Uterus (tissue), 4 donors: ENCODE measurements around the gene BTN1A1. TPM values are rescaled to one million over a fixed set of nuclear protein-coding genes. Genes with fewer than 3 reads are reported as not detected.

ENCODE experiments used
- DNase-seq, 2 donors: peaks; one replicate each; pipeline ENCODE4 v3.0.0-alpha.2; 2019 to 2020
- H3K27ac ChIP-seq, 2 donors: fragments of 200-600 bp; sonication (generic); 1 replicate in 1 of 2; 2 replicates in 1 of 2; pipeline ENCODE4 v1.5.1; 2016 to 2018
- H3K27me3 ChIP-seq, 2 donors: fragments of 200-600 bp; sonication (generic); one replicate each; pipeline ENCODE4 v1.5.1; 2018 to 2019; ENCODE audit warnings: control low read depth in 1 of 2
- H3K36me3 ChIP-seq, 2 donors: fragments of 200-600 bp; sonication (generic); one replicate each; pipeline ENCODE4 v1.5.1; 2019; ENCODE audit warnings: control low read depth in 1 of 2
- H3K4me1 ChIP-seq, 2 donors: fragments of 200-600 bp; sonication (generic); one replicate each; pipeline ENCODE4 v1.5.1; 2018 to 2019; ENCODE audit warnings: control low read depth in 1 of 2
- H3K4me3 ChIP-seq, 2 donors: fragments of 200-600 bp; sonication (generic); 1 replicate in 1 of 2; 2 replicates in 1 of 2; pipeline ENCODE4 v1.5.1; 2018 to 2019; ENCODE audit warnings: mild to moderate bottlenecking in 1 of 2
- H3K9me3 ChIP-seq, 2 donors: fragments of 200-600 bp; sonication (generic); one replicate each; pipeline ENCODE4 v1.5.1; 2019; ENCODE audit warnings: control low read depth in 1 of 2
- CTCF ChIP-seq, 4 experiments: fragments of 200-600 bp in 2 of 4; fragments of 450-650 bp in 2 of 4; sonication (generic) in 2 of 4; IDR thresholded peaks; one replicate each; pipeline ENCODE4 v1.5.1; 2016 to 2019; ENCODE audit warnings: antibody characterized with exemption in 4 of 4, mild to moderate bottlenecking in 2 of 4, moderate library complexity in 1 of 4
- POLR2A ChIP-seq, 2 donors: fragments of 450-650 bp; IDR thresholded peaks; one replicate each; pipeline ENCODE4 v1.6.1; 2016; ENCODE audit warnings: antibody characterized with exemption in 2 of 2, mild to moderate bottlenecking in 1 of 2, moderate library complexity in 1 of 2
- intact Hi-C: fragments of 100-400 bp; cut with DNase I; formaldehyde crosslinking; loops from one replicate; pipeline ENCODE4 v1.15.1; 2023; ENCODE audit warnings: low total_unique reads
- total RNA-seq, 4 donors: library from RNA; depleted of rRNA in 3 of 4; stranded (reverse); fragments of >200 nt in 3 of 4; gene quantifications; one replicate each; pipeline versions ENCODE4 v1.1.0 to v1.2.4, GENCODE V29; 2014 to 2023
- donor health status: DM: yes; HTN: yes; CAD: no.

BTN1A1 gene
- total RNA-seq, 4 donors from 2014 or later, result 0.07 TPM; not detected in 3

DNA sequence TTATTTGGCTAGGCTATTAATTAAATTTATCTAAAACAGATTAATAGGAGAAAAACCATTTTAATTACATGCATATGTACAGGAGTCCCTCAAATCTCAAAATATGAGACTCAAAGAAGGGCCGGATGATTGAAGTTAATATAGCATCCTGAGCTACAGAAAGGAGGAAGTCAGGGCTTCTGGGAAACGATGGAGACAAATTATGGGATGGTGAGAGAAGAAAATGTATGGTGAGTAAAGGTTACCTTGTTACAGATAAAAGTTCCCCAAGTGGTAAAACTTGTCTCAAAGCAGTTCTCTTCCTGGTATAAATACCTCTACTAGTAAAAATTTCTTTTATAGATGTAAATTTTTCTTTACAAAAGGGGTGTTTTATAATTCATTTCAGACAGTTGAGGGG is 15.9 kb upstream of the BTN1A1 start:
- DNase-seq, result no peak
- no peaks in the 10 kb centered on the region for H3K9me3 ChIP-seq
- H3K27ac ChIP-seq, result no peak overlapping the region
- no peaks in the 10 kb centered on the region for H3K4me1 ChIP-seq
- no peak overlapping the region for H3K4me3 ChIP-seq
- intact Hi-C loops, result no loop called here
- no peaks in the 10 kb centered on the region for H3K27me3 ChIP-seq
- H3K36me3 ChIP-seq, result no peaks in the 10 kb centered on the region
- no peak for TF ChIP-seq CTCF (IDR thresholded peaks at IDR 0.05)
- no peak for TF ChIP-seq POLR2A (IDR thresholded peaks at IDR 0.05)

DNA sequence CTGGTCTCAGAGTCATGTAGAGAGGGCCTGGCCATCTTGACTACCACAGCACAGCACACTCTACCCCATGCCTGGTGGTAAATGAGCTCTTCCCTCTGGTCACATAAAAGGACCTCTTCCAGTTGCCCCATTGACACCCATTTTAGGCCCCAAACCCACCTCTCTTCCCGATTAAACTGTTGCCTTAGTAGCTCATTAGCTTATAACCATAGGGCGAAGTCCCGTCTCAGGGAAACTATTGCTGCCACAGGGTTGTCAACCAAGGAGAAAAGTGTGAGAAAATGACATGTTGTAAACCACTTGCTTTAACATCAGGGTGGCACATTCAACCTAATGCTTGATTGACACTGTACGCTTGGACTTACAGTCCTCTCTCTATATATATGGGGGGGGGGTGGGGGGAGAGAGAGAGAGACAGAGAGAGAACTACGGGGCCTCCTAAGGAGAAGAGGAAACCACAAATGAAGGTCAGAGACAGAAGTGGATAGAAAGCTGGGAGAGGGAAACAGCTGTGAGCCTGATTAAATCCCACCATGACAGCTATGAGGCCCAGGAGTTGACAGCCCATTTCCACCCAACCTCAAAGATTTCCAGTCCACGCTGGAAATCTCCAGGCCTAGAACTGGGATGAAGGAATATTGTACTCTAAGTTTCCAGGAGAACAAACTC is 14.9 kb upstream of the BTN1A1 start:
- intact Hi-C loops, result no loop called here
- H3K4me3 ChIP-seq, result no peak overlapping the region
- TF ChIP-seq POLR2A (IDR thresholded peaks at IDR 0.05) (no peak), CTCF (IDR thresholded peaks at IDR 0.05) (no peak)
- no peak overlapping the region for H3K27ac ChIP-seq
- H3K36me3 ChIP-seq, result no peaks in the 10 kb centered on the region
- H3K9me3 ChIP-seq, result no peaks in the 10 kb centered on the region
- DNase-seq, result no peak
- no peaks in the 10 kb centered on the region for H3K27me3 ChIP-seq
- H3K4me1 ChIP-seq, result no peaks in the 10 kb centered on the region

DNA sequence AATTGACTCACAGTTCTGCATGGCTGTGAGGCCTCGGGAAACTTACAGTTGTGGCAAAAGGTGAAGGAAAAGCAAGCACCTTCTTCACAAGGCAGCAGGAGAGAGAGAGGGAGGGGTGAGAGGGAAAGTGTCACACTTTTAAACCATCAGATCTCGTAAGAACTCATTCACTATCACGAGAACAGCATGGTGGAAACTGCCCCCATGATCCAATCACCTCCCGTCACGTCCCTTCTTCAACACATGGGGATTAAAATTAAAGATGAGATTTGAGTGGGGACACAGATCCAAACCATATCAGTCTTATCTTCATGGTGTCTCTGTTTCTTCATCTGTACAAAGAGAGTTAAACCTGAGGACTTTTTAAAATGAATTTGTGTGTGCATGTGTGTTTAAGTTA is 13.7 kb upstream of the BTN1A1 start:
- no peaks in the 10 kb centered on the region for H3K4me1 ChIP-seq
- TF ChIP-seq POLR2A (IDR thresholded peaks at IDR 0.05), result no peak
- TF ChIP-seq CTCF (IDR thresholded peaks at IDR 0.05), result no peak
- H3K9me3 ChIP-seq, result no peaks in the 10 kb centered on the region
- no peak overlapping the region for H3K4me3 ChIP-seq
- no peaks in the 10 kb centered on the region for H3K36me3 ChIP-seq
- no peak overlapping the region for H3K27ac ChIP-seq
- no peaks in the 10 kb centered on the region for H3K27me3 ChIP-seq
- intact Hi-C loops, result no loop called here
- DNase-seq, result no peak

DNA sequence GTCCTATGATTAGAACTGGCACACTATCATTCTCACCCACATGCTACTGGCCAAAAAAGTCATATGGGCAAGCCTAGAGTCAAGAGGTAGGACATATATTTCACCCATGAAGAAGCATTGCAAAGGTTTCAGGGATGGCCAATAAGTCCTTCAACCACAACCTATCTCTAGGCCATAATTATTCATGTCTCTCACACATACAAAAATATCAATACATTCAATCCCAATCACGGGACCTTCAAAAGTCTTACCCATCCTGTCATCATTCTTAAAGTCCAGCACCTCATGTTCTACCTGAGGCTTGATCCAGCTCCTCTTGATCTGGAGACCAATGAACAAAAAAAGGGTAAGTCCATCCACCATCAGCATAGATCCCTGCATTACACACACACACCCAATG is 12.6 kb upstream of the BTN1A1 start:
- H3K9me3 ChIP-seq, result no peaks in the 10 kb centered on the region
- H3K4me3 ChIP-seq, result no peak overlapping the region
- TF ChIP-seq POLR2A (IDR thresholded peaks at IDR 0.05) (no peak), CTCF (IDR thresholded peaks at IDR 0.05) (no peak)
- no peak overlapping the region for H3K27ac ChIP-seq
- no peaks in the 10 kb centered on the region for H3K4me1 ChIP-seq
- DNase-seq, result no peak
- intact Hi-C loops, result no loop called here
- no peaks in the 10 kb centered on the region for H3K27me3 ChIP-seq
- no peaks in the 10 kb centered on the region for H3K36me3 ChIP-seq

DNA sequence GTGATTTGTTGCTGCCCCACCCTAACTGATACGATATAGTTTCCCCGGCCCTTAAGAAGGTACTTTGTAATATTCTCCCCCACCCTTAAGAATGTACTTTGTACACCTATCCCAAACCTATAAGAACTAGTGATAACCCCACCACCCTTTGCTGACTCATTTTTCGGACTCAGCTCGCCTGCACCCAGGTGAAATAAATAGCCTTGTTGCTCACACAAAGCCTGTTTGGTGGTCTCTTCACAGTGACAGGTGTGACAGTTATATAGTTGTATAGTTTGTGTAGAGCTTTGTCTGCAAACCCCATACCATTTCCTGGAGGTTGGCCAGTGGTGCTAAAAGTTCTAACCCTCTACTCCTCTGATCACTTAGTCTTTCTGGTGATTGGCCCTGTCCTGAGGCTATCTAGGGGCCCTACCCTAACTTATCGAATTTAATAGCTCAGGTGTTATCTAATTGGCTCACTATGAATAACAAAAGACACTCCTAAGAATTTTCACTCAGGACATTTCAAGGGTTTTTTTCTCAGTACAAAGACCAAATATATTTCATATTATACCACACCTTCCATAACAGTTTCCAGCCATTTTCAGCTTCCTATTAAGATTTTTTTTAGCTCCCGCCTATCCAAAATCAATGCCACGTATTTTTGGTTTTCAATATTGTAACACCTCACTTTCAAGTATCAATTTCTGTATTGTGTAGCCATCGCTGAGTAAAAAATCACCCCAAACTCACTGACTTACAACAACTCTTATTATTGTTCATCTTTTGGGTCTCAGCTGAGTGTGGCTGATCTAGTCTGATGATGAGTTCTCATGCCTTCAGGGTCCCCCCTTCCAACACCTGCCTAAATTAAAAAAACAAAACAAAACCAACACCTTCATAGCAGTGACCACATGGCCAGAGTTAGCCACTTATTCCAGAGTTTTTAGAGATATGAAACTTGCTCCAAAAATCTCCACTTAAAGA is 9.8 kb upstream of the BTN1A1 start:
- H3K36me3 ChIP-seq, result no peaks in the 10 kb centered on the region
- H3K4me3 ChIP-seq, result no peak overlapping the region
- intact Hi-C loops, result no loop called here
- H3K27me3 ChIP-seq, result no peaks in the 10 kb centered on the region
- TF ChIP-seq POLR2A (IDR thresholded peaks at IDR 0.05), result no peak
- TF ChIP-seq CTCF (IDR thresholded peaks at IDR 0.05), result no peak
- no peak overlapping the region for H3K27ac ChIP-seq
- no peaks in the 10 kb centered on the region for H3K9me3 ChIP-seq
- H3K4me1 ChIP-seq, result no peaks in the 10 kb centered on the region
- DNase-seq, result no peak
